IMR-90 (cell line): ENCODE results near the gene PCDHA4. TPM values are rescaled to one million over a fixed set of nuclear protein-coding genes. Genes with fewer than 3 reads are reported as not detected.
"Not testable (repeated sequence)": the region's sequence is repeated elsewhere in the genome, so short reads cannot be mapped to it uniquely, and the experiment has no call there.

Source experiments
- ATAC-seq: fragments of 200-7000 bp; cut with Tn5 transposase; 2 replicates; pipeline ENCODE4 v1.9.1; 2020; ENCODE audit warnings: low read depth, mild to moderate bottlenecking, moderate library complexity
- BruUV-seq: library from RNA; stranded (reverse); fragments of 400-500 nt; replicated peaks from 2 replicates; lab custom pipeline; 2021; lab: Mats Ljungman, UMichigan
- CTCF ChIA-PET: fragments of 300-600 bp; formaldehyde crosslinking; extraction: SDS; loops from one replicate; lab custom pipeline; 2021; ENCODE audit warnings: antibody characterized with exemption; lab: Yijun Ruan, JAX
- POLR2A ChIA-PET: fragments of 300-600 bp; sonication (Branson Sonifier 250); formaldehyde crosslinking; loops from one replicate; lab custom pipeline; 2022; ENCODE audit warnings: antibody characterized with exemption; ENCODE audit not compliant: unreplicated experiment; lab: Charles Lee
- DNase-seq: peaks from one replicate; pipeline ENCODE4 v3.0.0; 2013
- H2AFZ ChIP-seq: replicated peaks from 2 replicates; pipeline ENCODE3; 2013; ENCODE audit warnings: low read length, mild to moderate bottlenecking; ENCODE audit not compliant: poor library complexity
- H2AK5ac ChIP-seq: 2 replicates; pipeline ENCODE4 v1.6.1; 2013; ENCODE audit warnings: low read depth, low read length, inconsistent platforms
- H2AK9ac ChIP-seq: replicated peaks from 2 replicates; pipeline ENCODE3; 2013; ENCODE audit warnings: mild to moderate bottlenecking, low read depth, low read length, moderate library complexity; ENCODE audit not compliant: poor library complexity
- H2BK120ac ChIP-seq: 2 replicates; pipeline ENCODE4 v1.6.1; 2013; ENCODE audit warnings: low read depth, low read length, inconsistent platforms
- H2BK15ac ChIP-seq: 3 replicates; pipeline ENCODE4 v1.6.1; 2013; ENCODE audit warnings: low read depth, low read length, inconsistent platforms
- H2BK20ac ChIP-seq: 2 replicates; pipeline ENCODE4 v1.6.1; 2013; ENCODE audit warnings: low read depth, mild to moderate bottlenecking, inconsistent platforms, low read length, moderate library complexity
- H2BK5ac ChIP-seq: 2 replicates; pipeline ENCODE4 v1.6.1; 2013; ENCODE audit warnings: mild to moderate bottlenecking, low read depth, low read length, inconsistent platforms; ENCODE audit not compliant: poor library complexity, severe bottlenecking
- H3K14ac ChIP-seq: replicated peaks from 2 replicates; pipeline ENCODE4 v1.6.1; 2013; ENCODE audit warnings: low read depth, low read length, inconsistent platforms
- H3K18ac ChIP-seq: 2 replicates; pipeline ENCODE4 v1.6.1; 2013; ENCODE audit warnings: low read depth, low read length, control low read depth
- H3K23ac ChIP-seq: 2 replicates; pipeline ENCODE4 v1.6.1; 2013; ENCODE audit warnings: low read depth, low read length, inconsistent platforms
- H3K27ac ChIP-seq: 2 replicates; pipeline ENCODE4 v1.5.1; 2013; ENCODE audit warnings: mild to moderate bottlenecking, control low read depth, low read length; ENCODE audit not compliant: insufficient read depth
- H3K27me3 ChIP-seq: 2 replicates; pipeline ENCODE4 v1.6.1; 2013; ENCODE audit warnings: low read length; ENCODE audit not compliant: control insufficient read depth, insufficient read depth
- H3K36me3 ChIP-seq: 2 replicates; pipeline ENCODE4 v1.6.1; 2013; ENCODE audit warnings: low read length, mixed read lengths; ENCODE audit not compliant: control insufficient read depth, insufficient read depth
- H3K4ac ChIP-seq: 2 replicates; pipeline ENCODE4 v1.6.1; 2013; ENCODE audit warnings: low read depth, low read length, inconsistent platforms
- H3K4me1 ChIP-seq: 2 replicates; pipeline ENCODE4 v1.6.1; 2013; ENCODE audit warnings: low read length, mixed read lengths; ENCODE audit not compliant: control insufficient read depth, insufficient read depth
- H3K4me2 ChIP-seq: 2 replicates; pipeline ENCODE4 v1.6.1; 2013; ENCODE audit warnings: low read depth, mild to moderate bottlenecking, control low read depth, low read length, moderate library complexity
- H3K4me3 ChIP-seq: 2 replicates; pipeline ENCODE4 v1.5.1; 2013; ENCODE audit warnings: low read depth, mild to moderate bottlenecking, control low read depth, low read length, moderate library complexity; ENCODE audit not compliant: insufficient read depth
- H3K56ac ChIP-seq: 2 replicates; pipeline ENCODE4 v1.6.1; 2013; ENCODE audit warnings: low read length, inconsistent platforms; ENCODE audit not compliant: insufficient read depth; ENCODE audit errors: extremely low read depth
- H3K79me1 ChIP-seq, 2 experiments: 2 replicates each; pipeline ENCODE4 v1.6.1; 2013; ENCODE audit warnings: low read length in 2 of 2, inconsistent platforms in 1 of 2, low read depth in 1 of 2
- H3K9ac ChIP-seq: 2 replicates; pipeline ENCODE4 v1.6.1; 2013; ENCODE audit warnings: low read depth, low read length, control low read depth
- H3K9me1 ChIP-seq: 2 replicates; pipeline ENCODE4 v1.6.1; 2013; ENCODE audit warnings: low read length, inconsistent platforms; ENCODE audit not compliant: insufficient read depth
- H3K9me3 ChIP-seq: 2 replicates; pipeline ENCODE4 v1.6.1; 2013; ENCODE audit warnings: low read length; ENCODE audit not compliant: control insufficient read depth, insufficient read depth
- H4K20me1 ChIP-seq: 2 replicates; pipeline ENCODE4 v1.6.1; 2013; ENCODE audit warnings: low read length, inconsistent platforms; ENCODE audit not compliant: insufficient read depth
- H4K5ac ChIP-seq: 2 replicates; pipeline ENCODE4 v1.6.1; 2013; ENCODE audit warnings: mild to moderate bottlenecking, low read depth, low read length, control low read depth
- H4K8ac ChIP-seq, 2 experiments: 2 replicates each; pipeline ENCODE4 v1.6.1; 2013; ENCODE audit warnings: low read depth in 2 of 2, low read length in 2 of 2, control low read depth in 1 of 2, inconsistent platforms in 1 of 2
- H4K91ac ChIP-seq: 2 replicates; pipeline ENCODE4 v1.6.1; 2013; ENCODE audit warnings: low read depth, low read length, inconsistent platforms; ENCODE audit not compliant: insufficient read depth
- BHLHE40 ChIP-seq: fragments of 150-350 bp; IDR thresholded peaks from 2 replicates; pipeline ENCODE4 v1.6.1; 2016; ENCODE audit warnings: mild to moderate bottlenecking, low read depth, low read length
- CEBPB ChIP-seq: IDR thresholded peaks from 2 replicates; pipeline ENCODE4 v1.6.1; 2012; ENCODE audit warnings: low read depth, low read length, improper control_type of control experiment
- FOS ChIP-seq: fragments of 150-350 bp; IDR thresholded peaks from 2 replicates; pipeline ENCODE4 v1.6.1; 2016; ENCODE audit warnings: low read depth, low read length
- MAFK ChIP-seq: IDR thresholded peaks from 2 replicates; pipeline ENCODE4 v1.6.1; 2012; ENCODE audit warnings: low read depth, low read length, improper control_type of control experiment
- POLR2A ChIP-seq: IDR thresholded peaks from 2 replicates; pipeline ENCODE4 v1.6.1; 2012; ENCODE audit warnings: mild to moderate bottlenecking, low read depth, low read length
- RCOR1 ChIP-seq: IDR thresholded peaks from 2 replicates; pipeline ENCODE4 v1.6.1; 2012; ENCODE audit warnings: mild to moderate bottlenecking, low read length, improper control_type of control experiment; ENCODE audit not compliant: insufficient replicate concordance
- WGBS, 2 experiments: methylation state at CpG; one replicate each; pipeline versions ENCODE4 v1.1.5 to v1.1.7; 2013; ENCODE audit warnings: missing lambda C conversion rate in 2 of 2; ENCODE audit not compliant: insufficient read length in 1 of 2; ENCODE audit errors: extremely low coverage in 2 of 2; 5-methylcytosine and 5-hydroxymethylcytosine counted together
- dilution Hi-C: fragments of 300-500 bp; cut with HindIII; formaldehyde crosslinking; loops from one replicate; pipeline ENCODE4 v1.14.3; 2018; ENCODE audit warnings: low sequenced_read_pairs; ENCODE audit not compliant: unreplicated experiment
- in situ Hi-C: fragments of 300-500 bp; cut with MboI; formaldehyde crosslinking; loops from 3 replicates; pipeline ENCODE4 v1.14.3; 2019; ENCODE audit warnings: low sequenced_read_pairs, inconsistent platforms, mixed read lengths
- intact Hi-C: fragments of 100-400 bp; cut with micrococcal nuclease; formaldehyde crosslinking; loops from 2 replicates; pipeline ENCODE4 v1.10.0; 2022
- polyA plus RNA-seq, 3 experiments: library from polyadenylated mRNA; depleted of rRNA; stranded (reverse); fragments of >200 nt; gene quantifications; 2 replicates each; pipeline ENCODE4 v1.2.3, GENCODE V29; 2012; ENCODE audit warnings: low replicate concordance in 1 of 3
- total RNA-seq: library from RNA; depleted of rRNA; stranded (reverse); fragments of >200 nt; gene quantifications from 2 replicates; pipeline ENCODE4 v1.2.3, GENCODE V29; 2012
- TF ChIP-seq, protein P1 (sequence below): conservative IDR thresholded peaks from 2 replicates; pipeline ENCODE4 v1.5.1; 2012; ENCODE audit warnings: mild to moderate bottlenecking, low read depth, low read length, improper control_type of control experiment
- TF ChIP-seq, protein P2 (sequence below): fragments of 150-350 bp; IDR thresholded peaks from 2 replicates; pipeline ENCODE4 v1.6.1; 2017; ENCODE audit warnings: mild to moderate bottlenecking, antibody characterized with exemption, low read length, low read depth

Gene PCDHA4
- total and polyA plus RNA-seq, 2 of the 4 experiments (the other 2 are of a cell fraction), result under 0.01 to 0.02 TPM

DNA sequence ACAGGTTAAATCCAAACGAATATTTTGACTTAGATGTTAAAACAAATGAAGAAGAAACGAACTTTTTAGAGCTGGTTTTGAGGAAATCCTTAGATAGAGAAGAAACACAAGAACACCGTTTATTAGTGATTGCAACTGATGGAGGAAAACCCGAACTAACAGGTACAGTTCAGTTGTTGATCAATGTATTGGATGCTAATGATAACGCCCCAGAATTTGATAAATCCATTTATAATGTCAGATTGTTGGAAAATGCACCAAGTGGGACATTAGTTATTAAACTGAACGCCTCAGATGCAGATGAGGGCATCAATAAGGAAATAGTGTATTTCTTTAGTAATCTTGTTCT lies 15.4 kb downstream of the PCDHA4 start:
- no peak overlapping the region for H2AFZ ChIP-seq
- no peak overlapping the region for H4K5ac ChIP-seq
- H3K36me3 ChIP-seq, result no peaks in the 10 kb centered on the region
- H2BK120ac ChIP-seq, result no peak overlapping the region
- H3K9me3 ChIP-seq, result peaks cover 9% of the 10 kb centered on the region
- ChIA-PET CTCF (no interaction called here), POLR2A (no interaction called here)
- no peak overlapping the region for H2BK20ac ChIP-seq
- H3K4me2 ChIP-seq, result no peak overlapping the region
- H4K91ac ChIP-seq, result no peak overlapping the region
- no peak overlapping the region for H2BK15ac ChIP-seq
- no TSS peak for BruUV-seq
- ATAC-seq (no peak), DNase-seq (no peak)
- no peak overlapping the region for H3K4me3 ChIP-seq
- H3K14ac ChIP-seq, result no peak overlapping the region
- H2BK5ac ChIP-seq, result no peak overlapping the region
- no peak overlapping the region for H3K27ac ChIP-seq
- H4K8ac ChIP-seq, result no peak overlapping the region
- no peaks in the 10 kb centered on the region for H3K4me1 ChIP-seq
- H4K20me1 ChIP-seq, result no peaks in the 10 kb centered on the region
- no peak overlapping the region for H2AK9ac ChIP-seq
- H3K56ac ChIP-seq, result no peak overlapping the region
- in situ Hi-C loops (no loop called here), intact Hi-C loops (no loop called here), dilution Hi-C loops (no loop called here)
- no peaks in the 10 kb centered on the region for H3K27me3 ChIP-seq
- no peak overlapping the region for H3K18ac ChIP-seq
- H2AK5ac ChIP-seq, result no peak overlapping the region
- no peaks in the 10 kb centered on the region for H3K79me1 ChIP-seq
- no peak overlapping the region for H3K4ac ChIP-seq
- H3K9me1 ChIP-seq, result no peaks in the 10 kb centered on the region
- TF ChIP-seq BHLHE40, result no peak
- TF ChIP-seq CEBPB, result no peak
- TF ChIP-seq POLR2A, result no peak
- TF ChIP-seq, protein P1, sequence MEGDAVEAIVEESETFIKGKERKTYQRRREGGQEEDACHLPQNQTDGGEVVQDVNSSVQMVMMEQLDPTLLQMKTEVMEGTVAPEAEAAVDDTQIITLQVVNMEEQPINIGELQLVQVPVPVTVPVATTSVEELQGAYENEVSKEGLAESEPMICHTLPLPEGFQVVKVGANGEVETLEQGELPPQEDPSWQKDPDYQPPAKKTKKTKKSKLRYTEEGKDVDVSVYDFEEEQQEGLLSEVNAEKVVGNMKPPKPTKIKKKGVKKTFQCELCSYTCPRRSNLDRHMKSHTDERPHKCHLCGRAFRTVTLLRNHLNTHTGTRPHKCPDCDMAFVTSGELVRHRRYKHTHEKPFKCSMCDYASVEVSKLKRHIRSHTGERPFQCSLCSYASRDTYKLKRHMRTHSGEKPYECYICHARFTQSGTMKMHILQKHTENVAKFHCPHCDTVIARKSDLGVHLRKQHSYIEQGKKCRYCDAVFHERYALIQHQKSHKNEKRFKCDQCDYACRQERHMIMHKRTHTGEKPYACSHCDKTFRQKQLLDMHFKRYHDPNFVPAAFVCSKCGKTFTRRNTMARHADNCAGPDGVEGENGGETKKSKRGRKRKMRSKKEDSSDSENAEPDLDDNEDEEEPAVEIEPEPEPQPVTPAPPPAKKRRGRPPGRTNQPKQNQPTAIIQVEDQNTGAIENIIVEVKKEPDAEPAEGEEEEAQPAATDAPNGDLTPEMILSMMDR, result no peak
- TF ChIP-seq RCOR1, result no peak
- no peak for TF ChIP-seq MAFK
- no peak for TF ChIP-seq FOS
- TF ChIP-seq, protein P2, sequence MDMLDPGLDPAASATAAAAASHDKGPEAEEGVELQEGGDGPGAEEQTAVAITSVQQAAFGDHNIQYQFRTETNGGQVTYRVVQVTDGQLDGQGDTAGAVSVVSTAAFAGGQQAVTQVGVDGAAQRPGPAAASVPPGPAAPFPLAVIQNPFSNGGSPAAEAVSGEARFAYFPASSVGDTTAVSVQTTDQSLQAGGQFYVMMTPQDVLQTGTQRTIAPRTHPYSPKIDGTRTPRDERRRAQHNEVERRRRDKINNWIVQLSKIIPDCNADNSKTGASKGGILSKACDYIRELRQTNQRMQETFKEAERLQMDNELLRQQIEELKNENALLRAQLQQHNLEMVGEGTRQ, result no peak
- no peak overlapping the region for H3K9ac ChIP-seq
- 36% methylated on average over 4 of the region's 6 CpGs; no CpG with 5 or more reads in 1 of the 2 experiments for WGBS, 2 experiments
- H3K23ac ChIP-seq, result no peak overlapping the region

DNA sequence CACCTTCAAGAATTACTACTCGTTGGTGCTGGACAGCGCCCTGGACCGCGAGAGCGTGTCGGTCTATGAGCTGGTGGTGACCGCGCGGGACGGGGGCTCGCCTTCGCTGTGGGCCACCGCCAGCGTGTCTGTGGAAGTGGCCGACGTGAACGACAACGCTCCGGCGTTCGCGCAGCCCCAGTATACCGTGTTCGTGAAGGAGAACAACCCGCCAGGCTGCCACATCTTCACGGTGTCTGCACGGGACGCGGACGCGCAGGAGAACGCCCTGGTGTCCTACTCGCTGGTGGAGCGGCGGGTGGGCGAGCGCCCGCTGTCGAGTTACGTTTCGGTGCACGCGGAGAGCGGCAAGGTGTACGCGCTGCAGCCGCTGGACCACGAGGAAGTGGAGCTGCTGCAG lies 16.1 kb downstream of the PCDHA4 start:
- H3K4ac ChIP-seq, H3K4me3 ChIP-seq, H3K27me3 ChIP-seq, intact Hi-C loops, H2AK9ac ChIP-seq, H3K4me1 ChIP-seq, H3K9me1 ChIP-seq, POLR2A ChIA-PET, H3K9me3 ChIP-seq, H4K91ac ChIP-seq, H2BK15ac ChIP-seq, H2BK120ac ChIP-seq, CTCF ChIA-PET, BruUV-seq, H3K36me3 ChIP-seq, H4K8ac ChIP-seq, H3K14ac ChIP-seq, ATAC-seq, H3K9ac ChIP-seq, H4K20me1 ChIP-seq, H2BK20ac ChIP-seq, DNase-seq, H2BK5ac ChIP-seq, H2AK5ac ChIP-seq, in situ Hi-C loops, H3K23ac ChIP-seq, dilution Hi-C loops, H3K4me2 ChIP-seq, H3K56ac ChIP-seq, H3K79me1 ChIP-seq, H3K27ac ChIP-seq, H2AFZ ChIP-seq, H3K18ac ChIP-seq, H4K5ac ChIP-seq: not testable (repeated sequence)
- 52% methylated on average over 27 of the region's 48 CpGs; no CpG with 5 or more reads in 1 of the 2 experiments for WGBS, 2 experiments
